Trophoblast cell (in vitro differentiated cells and primary cell): Measurements from ENCODE around the gene GALNT18.

Experiments used
- DNase-seq, 2 donors: peaks; one replicate each; pipeline ENCODE4 v3.0.0-alpha.2; 2016
- H2AFZ ChIP-seq: 2 replicates; pipeline ENCODE4 v1.6.1; 2013; ENCODE audit warnings: low read length, moderate library complexity, mild to moderate bottlenecking; ENCODE audit not compliant: insufficient read depth, poor library complexity
- H2AK5ac ChIP-seq: 2 replicates; pipeline ENCODE4 v1.6.1; 2013; ENCODE audit warnings: mild to moderate bottlenecking, low read length
- H2BK120ac ChIP-seq: 2 replicates; pipeline ENCODE4 v1.6.1; 2013; ENCODE audit warnings: low read length, mild to moderate bottlenecking, moderate library complexity; ENCODE audit not compliant: insufficient read depth, poor library complexity
- H2BK12ac ChIP-seq: 2 replicates; pipeline ENCODE4 v1.6.1; 2013; ENCODE audit warnings: mild to moderate bottlenecking, low read length, moderate library complexity
- H2BK5ac ChIP-seq: 2 replicates; pipeline ENCODE4 v1.6.1; 2013; ENCODE audit warnings: low read length, low read depth, moderate library complexity, mild to moderate bottlenecking; ENCODE audit not compliant: poor library complexity
- H3K14ac ChIP-seq: 2 replicates; pipeline ENCODE4 v1.6.1; 2013; ENCODE audit warnings: mild to moderate bottlenecking, low read length
- H3K18ac ChIP-seq: 2 replicates; pipeline ENCODE4 v1.6.1; 2013; ENCODE audit warnings: mild to moderate bottlenecking, low read length
- H3K23ac ChIP-seq: 2 replicates; pipeline ENCODE4 v1.6.1; 2013; ENCODE audit warnings: low read length
- H3K27ac ChIP-seq: 2 replicates; pipeline ENCODE4 v1.5.1; 2013; ENCODE audit warnings: low read depth, mild to moderate bottlenecking, inconsistent platforms, low read length, moderate library complexity
- H3K27me3 ChIP-seq: 2 replicates; pipeline ENCODE4 v1.6.1; 2013; ENCODE audit warnings: inconsistent platforms, mild to moderate bottlenecking, low read length, moderate library complexity; ENCODE audit not compliant: insufficient read depth
- H3K36me3 ChIP-seq, 2 experiments: 1 replicate in 1 of 2; 2 replicates in 1 of 2; pipeline ENCODE4 v1.6.1; 2013; ENCODE audit warnings: low read length in 2 of 2, mild to moderate bottlenecking in 2 of 2, moderate library complexity in 1 of 2; ENCODE audit not compliant: insufficient read depth in 2 of 2, control insufficient read depth in 1 of 2
- H3K4ac ChIP-seq: 2 replicates; pipeline ENCODE4 v1.6.1; 2013; ENCODE audit warnings: low read depth, mild to moderate bottlenecking, low read length, moderate library complexity
- H3K4me1 ChIP-seq, 2 experiments: 1 replicate in 1 of 2; 2 replicates in 1 of 2; pipeline ENCODE4 v1.6.1; 2013; ENCODE audit warnings: low read length in 2 of 2, mild to moderate bottlenecking in 2 of 2, moderate library complexity in 1 of 2; ENCODE audit not compliant: insufficient read depth in 2 of 2, control insufficient read depth in 1 of 2
- H3K4me2 ChIP-seq: 2 replicates; pipeline ENCODE4 v1.6.1; 2013; ENCODE audit warnings: inconsistent platforms, mild to moderate bottlenecking, low read length, moderate library complexity
- H3K4me3 ChIP-seq: 2 replicates; pipeline ENCODE4 v1.5.1; 2013; ENCODE audit warnings: mild to moderate bottlenecking, low read depth, low read length, inconsistent platforms
- H3K79me1 ChIP-seq: one replicate; pipeline ENCODE4 v1.6.1; 2013; ENCODE audit warnings: low read length
- H3K79me2 ChIP-seq: 2 replicates; pipeline ENCODE4 v1.6.1; 2013; ENCODE audit warnings: low read length, mild to moderate bottlenecking; ENCODE audit not compliant: control insufficient read depth, insufficient read depth, poor library complexity
- H3K9ac ChIP-seq: 2 replicates; pipeline ENCODE4 v1.6.1; 2013; ENCODE audit warnings: mild to moderate bottlenecking, low read length
- H3K9me3 ChIP-seq: 2 replicates; pipeline ENCODE4 v1.6.1; 2013; ENCODE audit warnings: low read depth, mild to moderate bottlenecking, control low read depth, inconsistent platforms, low read length; ENCODE audit not compliant: insufficient read depth
- H4K12ac ChIP-seq: 2 replicates; pipeline ENCODE4 v1.6.1; 2013; ENCODE audit warnings: low read depth, mild to moderate bottlenecking, low read length, moderate library complexity
- H4K8ac ChIP-seq: 2 replicates; pipeline ENCODE4 v1.6.1; 2013; ENCODE audit warnings: low read depth, mild to moderate bottlenecking, low read length, moderate library complexity
- H4K91ac ChIP-seq: one replicate; pipeline ENCODE4 v1.6.1; 2013; ENCODE audit warnings: low read depth, mild to moderate bottlenecking, low read length, moderate library complexity
- WGBS: extraction: QIAGEN DNeasy Blood & Tissue Kit; methylation state at CpG from one replicate; pipeline ENCODE4 v1.1.7; 2013; ENCODE audit warnings: missing lambda C conversion rate; ENCODE audit not compliant: insufficient read length, insufficient coverage; ENCODE audit errors: extremely low coverage; 5-methylcytosine and 5-hydroxymethylcytosine counted together

Gene GALNT18

DNA sequence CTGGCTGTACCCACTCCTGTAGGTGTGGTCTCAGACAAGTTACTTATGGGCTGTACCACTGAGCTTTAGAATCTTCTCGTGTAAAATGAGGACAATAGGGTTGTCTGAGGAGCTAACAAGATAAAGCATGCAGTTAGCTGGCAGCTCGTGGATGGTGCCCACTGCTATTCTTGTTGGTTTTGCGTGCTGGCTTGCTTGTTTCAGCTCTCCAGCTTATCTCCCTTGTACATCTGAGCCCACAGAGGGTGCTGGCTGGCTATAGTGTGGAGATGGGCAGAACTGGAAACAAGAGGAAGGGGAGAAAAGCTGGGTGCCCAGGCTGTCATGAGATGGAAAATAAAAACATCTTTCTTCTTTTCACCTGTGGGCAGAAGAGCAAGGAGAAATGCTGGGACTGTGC, 46.5 kb upstream of the GALNT18 start:
- no peak overlapping the region for H3K9ac ChIP-seq
- H3K4me2 ChIP-seq, result no peak overlapping the region
- no peak overlapping the region for H3K4ac ChIP-seq
- H2BK120ac ChIP-seq, result no peak overlapping the region
- no peak overlapping the region for H2BK5ac ChIP-seq
- no peak overlapping the region for H2AK5ac ChIP-seq
- H3K27ac ChIP-seq, result no peak overlapping the region
- no peaks in the 10 kb centered on the region for H3K79me1 ChIP-seq
- H3K14ac ChIP-seq, result no peak overlapping the region
- peaks cover 0 to 3% of the 10 kb centered on the region in 2 experiments for H3K4me1 ChIP-seq
- H3K9me3 ChIP-seq, result peaks cover 2% of the 10 kb centered on the region
- no peak for DNase-seq
- no peak overlapping the region for H3K4me3 ChIP-seq
- no peaks in the 10 kb centered on the region for H3K79me2 ChIP-seq
- no peak overlapping the region for H4K91ac ChIP-seq
- H3K23ac ChIP-seq, result no peak overlapping the region
- no peak overlapping the region for H4K8ac ChIP-seq
- no peak overlapping the region for H2BK12ac ChIP-seq
- H3K27me3 ChIP-seq, result no peaks in the 10 kb centered on the region
- no peak overlapping the region for H2AFZ ChIP-seq
- no peak overlapping the region for H4K12ac ChIP-seq
- H3K18ac ChIP-seq, result no peak overlapping the region
- WGBS, result no CpG with 5 or more reads among the region's 3 CpGs
- no peaks in the 10 kb centered on the region for H3K36me3 ChIP-seq

DNA sequence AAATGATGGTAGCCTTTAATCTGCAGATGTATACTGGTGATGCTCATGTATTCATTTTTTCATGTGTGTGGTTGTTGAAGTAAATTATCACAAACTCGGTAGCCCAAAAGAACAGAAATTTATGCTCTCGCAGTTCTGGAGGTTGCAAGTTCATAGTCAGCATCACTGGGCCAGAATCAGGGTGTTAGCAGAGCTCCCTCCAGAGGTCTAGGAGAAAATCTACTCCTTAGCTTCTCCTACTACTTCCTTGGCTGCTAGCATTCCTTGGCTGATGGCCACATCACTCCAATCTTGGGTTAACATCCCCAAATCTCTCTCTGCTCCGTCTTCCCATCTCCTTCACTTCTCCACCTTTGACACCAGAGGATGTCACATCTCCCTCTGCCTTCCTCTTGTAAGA, 45.3 kb upstream of the GALNT18 start:
- WGBS, result no CpG with 5 or more reads among the region's 3 CpGs

GRCh38 chr11:11665407-11665806, 43.6 kb upstream of the GALNT18 start:
- Histone ChIP-seq H3K4me2 (no peak overlapping the region), H3K4me3 (no peak overlapping the region), H2BK120ac (no peak overlapping the region), H2AFZ (no peak overlapping the region), H4K12ac (no peak overlapping the region), H2BK12ac (no peak overlapping the region), H3K9ac (no peak overlapping the region), H3K79me2 (no peaks in the 10 kb centered on the region), H3K4me1 (no peaks in the 10 kb centered on the region), H3K14ac (no peak overlapping the region), H3K27me3 (no peaks in the 10 kb centered on the region), H2AK5ac (no peak overlapping the region), H3K18ac (no peak overlapping the region), H3K23ac (no peak overlapping the region), H3K4ac (no peak overlapping the region), H3K36me3 (no peaks in the 10 kb centered on the region), H4K91ac (no peak overlapping the region), H3K27ac (no peak overlapping the region), H3K79me1 (no peaks in the 10 kb centered on the region), H3K9me3 (peaks cover 2% of the 10 kb centered on the region), H2BK5ac (no peak overlapping the region), H4K8ac (no peak overlapping the region)
- WGBS, result no CpG with 5 or more reads among the region's 1 CpG
- no peak for DNase-seq

More for the DNA sequence above, 45.3 kb upstream of the GALNT18 start:
- Histone ChIP-seq H3K18ac (no peak overlapping the region), H3K4me1 (peaks cover 0 to under 1% of the 10 kb centered on the region in 2 experiments), H3K27ac (no peak overlapping the region), H3K9me3 (peaks cover 2% of the 10 kb centered on the region), H4K12ac (no peak overlapping the region), H2BK5ac (no peak overlapping the region), H2BK120ac (no peak overlapping the region), H3K36me3 (no peaks in the 10 kb centered on the region), H2AK5ac (no peak overlapping the region), H3K4me3 (no peak overlapping the region), H3K14ac (no peak overlapping the region), H3K4ac (no peak overlapping the region), H3K79me1 (no peaks in the 10 kb centered on the region), H3K23ac (no peak overlapping the region), H4K8ac (no peak overlapping the region), H3K4me2 (no peak overlapping the region), H2AFZ (no peak overlapping the region), H3K9ac (no peak overlapping the region), H3K79me2 (no peaks in the 10 kb centered on the region), H3K27me3 (no peaks in the 10 kb centered on the region), H4K91ac (no peak overlapping the region), H2BK12ac (no peak overlapping the region)
- peak in 1 of 2 donors; percentile 52 for DNase-seq

GRCh38 chr11:11663907-11664306, 42.1 kb upstream of the GALNT18 start:
- H3K23ac ChIP-seq, result no peak overlapping the region
- H4K8ac ChIP-seq, result no peak overlapping the region
- H3K9me3 ChIP-seq, result peaks cover 2% of the 10 kb centered on the region
- no peak overlapping the region for H3K27ac ChIP-seq
- H3K27me3 ChIP-seq, result no peaks in the 10 kb centered on the region
- no peak overlapping the region for H3K18ac ChIP-seq
- H4K12ac ChIP-seq, result no peak overlapping the region
- no peak overlapping the region for H3K4ac ChIP-seq
- H3K36me3 ChIP-seq, result no peaks in the 10 kb centered on the region
- H3K79me1 ChIP-seq, result no peaks in the 10 kb centered on the region
- H3K4me3 ChIP-seq, result no peak overlapping the region
- H2BK12ac ChIP-seq, result no peak overlapping the region
- H2AK5ac ChIP-seq, result no peak overlapping the region
- no peak overlapping the region for H3K4me2 ChIP-seq
- no peaks in the 10 kb centered on the region for H3K79me2 ChIP-seq
- no peaks in the 10 kb centered on the region for H3K4me1 ChIP-seq
- H2BK5ac ChIP-seq, result no peak overlapping the region
- H3K14ac ChIP-seq, result no peak overlapping the region
- no peak overlapping the region for H4K91ac ChIP-seq
- H2BK120ac ChIP-seq, result no peak overlapping the region
- no peak overlapping the region for H2AFZ ChIP-seq
- WGBS, result no CpG with 5 or more reads among the region's 4 CpGs
- no peak overlapping the region for H3K9ac ChIP-seq
- DNase-seq, result no peak
